Measurements from ENCODE around the gene PLA2G2F. TPM values are rescaled to one million over a fixed set of nuclear protein-coding genes. Genes with fewer than 3 reads are reported as not detected.

The PLA2G2F gene
- total and polyA plus RNA-seq, 9 of the 15 experiments (the other 6 are each of a cell fraction or from before 2014, with no cell fraction given), result not detected

GRCh38 chr1:20185834-20186782, 47.0 kb downstream of the PLA2G2F start, which contains the start of the genes PLA2G2C and UBXN10 (continued):
- TF ChIP-seq ASH1L (IDR thresholded peaks at IDR 0.05; ENCODE audit: borderline replicate concordance, low read depth, partially characterized antibody), result no peak
- TF ChIP-seq MLLT1 (IDR thresholded peaks at IDR 0.05), result no peak
- no peak for TF ChIP-seq NCOA6 (IDR thresholded peaks at IDR 0.05)
- no peak for TF ChIP-seq PRMT5 (CRISPR knock-in tag; IDR thresholded peaks at IDR 0.05)
- no peak for TF ChIP-seq ZNF212 (CRISPR knock-in tag; IDR thresholded peaks at IDR 0.05)
- no peak for TF ChIP-seq NFIX (CRISPR knock-in tag; IDR thresholded peaks at IDR 0.05; ENCODE audit: low read depth)
- TF ChIP-seq FOXK1 (CRISPR knock-in tag; IDR thresholded peaks at IDR 0.05; ENCODE audit: borderline replicate concordance), result peak; percentile 26
- TF ChIP-seq CREM (IDR thresholded peaks at IDR 0.05; ENCODE audit: low read depth), result peak; percentile 42; the same call in 1 of the 2 replicates
- peak; percentile 28 for TF ChIP-seq BRD4 (IDR thresholded peaks at IDR 0.05)
- no peak for TF ChIP-seq SMARCA5 (IDR thresholded peaks at IDR 0.05)
- peak; percentile 55; the same call in 1 of the 2 replicates for TF ChIP-seq DPF2 (IDR thresholded peaks at IDR 0.05)
- TF ChIP-seq BRF1 (IDR thresholded peaks at IDR 0.05; ENCODE audit: borderline replicate concordance, extremely low read depth, insufficient read length), result no peak
- no peak for TF ChIP-seq ZBTB17 (CRISPR knock-in tag; IDR thresholded peaks at IDR 0.05)
- no peak for TF ChIP-seq NFATC3 (IDR thresholded peaks at IDR 0.05)
- TF ChIP-seq SAP30 (IDR thresholded peaks at IDR 0.05; ENCODE audit: borderline replicate concordance, insufficient read depth, low read depth, low read length, poor library complexity, severe bottlenecking), result peak; percentile 96
- TF ChIP-seq PCBP1 (IDR thresholded peaks at IDR 0.05; ENCODE audit: low read depth, low read length, poor library complexity, severe bottlenecking), result peak; percentile 65
- TF ChIP-seq SLC30A9 (CRISPR knock-in tag; IDR thresholded peaks at IDR 0.05), result no peak
- no peak for TF ChIP-seq ZNF140 (CRISPR knock-in tag; IDR thresholded peaks at IDR 0.05)
- TF ChIP-seq, protein P1, sequence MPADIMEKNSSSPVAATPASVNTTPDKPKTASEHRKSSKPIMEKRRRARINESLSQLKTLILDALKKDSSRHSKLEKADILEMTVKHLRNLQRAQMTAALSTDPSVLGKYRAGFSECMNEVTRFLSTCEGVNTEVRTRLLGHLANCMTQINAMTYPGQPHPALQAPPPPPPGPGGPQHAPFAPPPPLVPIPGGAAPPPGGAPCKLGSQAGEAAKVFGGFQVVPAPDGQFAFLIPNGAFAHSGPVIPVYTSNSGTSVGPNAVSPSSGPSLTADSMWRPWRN (IDR thresholded peaks at IDR 0.05; ENCODE audit: low read depth), result no peak; the same call in 1 of the 2 replicates
- peak; percentile 89; the same call in 1 of the 2 replicates for TF ChIP-seq LEF1 (IDR thresholded peaks at IDR 0.05)
- TF ChIP-seq RNF2 (IDR thresholded peaks at IDR 0.05), result no peak; the same call in 1 of the 2 replicates
- TF ChIP-seq TFAM (CRISPR knock-in tag; conservative IDR thresholded peaks at IDR 0.05), result no peak
- no peak for TF ChIP-seq HINFP (tag; conservative IDR thresholded peaks at IDR 0.05; ENCODE audit: low read depth)
- no peak; the same call in 1 of the 2 replicates for TF ChIP-seq CBX1 (IDR thresholded peaks at IDR 0.05; ENCODE audit: low read depth)
- TF ChIP-seq ZNF274 (IDR thresholded peaks at IDR 0.05; ENCODE audit: borderline replicate concordance, low read depth, low read length), result no peak; the same call in 1 of the 2 replicates

Data from K562 (cell line).